ENCODE results near the gene CHI3L1. TPM values are rescaled to one million over a fixed set of nuclear protein-coding genes. Genes with fewer than 3 reads are reported as not detected.

Gene CHI3L1
- total and polyA plus RNA-seq, 2 experiments from 2014 or later: 8.4 to 21.8 TPM

- H3K4me1 ChIP-seq (ENCODE audit: insufficient read depth): peaks cover 14% of the 10 kb centered on the region
- no peak overlapping the region for H3K27ac ChIP-seq
These were observed 12.0 kb downstream of the CHI3L1 start for GRCh38 chr1:203174324-203174985.

GRCh38 chr1:203173566-203173965 lies 12.9 kb downstream of the CHI3L1 start:
- Histone ChIP-seq H3K4me3 (no peak overlapping the region), H2AFZ (no peak overlapping the region), H3K4me1 (ENCODE audit: insufficient read depth) (peaks cover 14% of the 10 kb centered on the region), H3K9me2 (replicated peaks; ENCODE audit: insufficient read depth) (no peaks in the 10 kb centered on the region), H3K36me3 (replicated peaks; ENCODE audit: insufficient read depth, low read depth) (no peaks in the 10 kb centered on the region), H4K20me1 (ENCODE audit: insufficient read depth, poor library complexity, severe bottlenecking) (no peaks in the 10 kb centered on the region), H3K4me2 (no peak overlapping the region), H3K27ac (no peak overlapping the region), H3K9me3 (ENCODE audit: low read depth) (no peaks in the 10 kb centered on the region), H3K27me3 (no peaks in the 10 kb centered on the region), H3K79me2 (no peaks in the 10 kb centered on the region)
- no peak for DNase-seq (ENCODE audit: low spot score)
- WGBS (ENCODE audit: low lambda C conversion rate, missing lambda C conversion rate): 61% methylated on average over 5 of the region's 5 CpGs
- no peak for TF ChIP-seq EZH2 (IDR thresholded peaks at IDR 0.05; ENCODE audit: borderline replicate concordance)
- no peak for TF ChIP-seq EZH2phosphoT487 (IDR thresholded peaks at IDR 0.05; ENCODE audit: low read depth, severe bottlenecking, unreplicated experiment)
- no peak for TF ChIP-seq CTCF (IDR thresholded peaks at IDR 0.05; ENCODE audit: poor library complexity)

More at GRCh38 chr1:203174324-203174985, 12.0 kb downstream of the CHI3L1 start:
- Histone ChIP-seq H3K9me3 (ENCODE audit: low read depth) (no peaks in the 10 kb centered on the region), H2AFZ (no peak overlapping the region), H4K20me1 (ENCODE audit: insufficient read depth, poor library complexity, severe bottlenecking) (no peaks in the 10 kb centered on the region), H3K4me3 (no peak overlapping the region), H3K27me3 (no peaks in the 10 kb centered on the region), H3K79me2 (no peaks in the 10 kb centered on the region), H3K9me2 (replicated peaks; ENCODE audit: insufficient read depth) (no peaks in the 10 kb centered on the region), H3K4me2 (no peak overlapping the region), H3K36me3 (replicated peaks; ENCODE audit: insufficient read depth, low read depth) (no peaks in the 10 kb centered on the region)
- WGBS (ENCODE audit: low lambda C conversion rate, missing lambda C conversion rate): 95% methylated on average over 12 of the region's 12 CpGs
- TF ChIP-seq EZH2phosphoT487 (IDR thresholded peaks at IDR 0.05; ENCODE audit: low read depth, severe bottlenecking, unreplicated experiment) (no peak), EZH2 (IDR thresholded peaks at IDR 0.05; ENCODE audit: borderline replicate concordance) (no peak), CTCF (IDR thresholded peaks at IDR 0.05; ENCODE audit: poor library complexity) (no peak)
- no peak for DNase-seq (ENCODE audit: low spot score)

- TF ChIP-seq EZH2phosphoT487 (IDR thresholded peaks at IDR 0.05; ENCODE audit: low read depth, severe bottlenecking, unreplicated experiment): no peak
- no peak for TF ChIP-seq EZH2 (IDR thresholded peaks at IDR 0.05; ENCODE audit: borderline replicate concordance)
- no peak for TF ChIP-seq CTCF (IDR thresholded peaks at IDR 0.05; ENCODE audit: poor library complexity)
- DNase-seq (ENCODE audit: low spot score): no peak
- Histone ChIP-seq H3K9me2 (replicated peaks; ENCODE audit: insufficient read depth) (no peaks in the 10 kb centered on the region), H3K4me2 (no peak overlapping the region), H3K4me3 (no peak overlapping the region), H3K79me2 (no peaks in the 10 kb centered on the region), H2AFZ (no peak overlapping the region), H3K4me1 (ENCODE audit: insufficient read depth) (peaks cover 14% of the 10 kb centered on the region), H3K9me3 (ENCODE audit: low read depth) (no peaks in the 10 kb centered on the region), H3K27ac (no peak overlapping the region), H3K36me3 (replicated peaks; ENCODE audit: insufficient read depth, low read depth) (no peaks in the 10 kb centered on the region), H4K20me1 (ENCODE audit: insufficient read depth, poor library complexity, severe bottlenecking) (no peaks in the 10 kb centered on the region), H3K27me3 (no peaks in the 10 kb centered on the region)
- WGBS (ENCODE audit: low lambda C conversion rate, missing lambda C conversion rate): 90% methylated on average over 2 of the region's 2 CpGs
These were observed 13.4 kb downstream of the CHI3L1 start for GRCh38 chr1:203173011-203173555.
